Lung (tissue), 12 donors: ENCODE measurements around the gene CKLF. TPM values are rescaled to one million over a fixed set of nuclear protein-coding genes. Genes with fewer than 3 reads are reported as not detected.
"Not testable (repeated sequence)": the region's sequence is repeated elsewhere in the genome, so short reads cannot be mapped to it uniquely, and the experiment has no call there.

ENCODE experiments used
- ATAC-seq: fragments of 200-7000 bp; cut with Tn5 transposase; one replicate; pipeline ENCODE4 v1.9.1; 2020; ENCODE audit warnings: moderate number of reproducible peaks; ENCODE audit not compliant: insufficient read depth, low FRiP score
- DNase-seq, 3 donors: peaks; one replicate each; pipeline ENCODE4 v3.0.0-alpha.2; 2013 to 2017
- H3K27ac ChIP-seq, 2 donors: one replicate each; pipeline ENCODE4 v1.5.1; 2013; ENCODE audit warnings: mild to moderate bottlenecking in 2 of 2, moderate library complexity in 2 of 2, control low read depth in 1 of 2, inconsistent platforms in 1 of 2, low read depth in 1 of 2, low read length in 1 of 2
- H3K27me3 ChIP-seq, 3 donors: one replicate each; pipeline ENCODE4 v1.5.1; 2013; ENCODE audit warnings: low read length in 2 of 3; ENCODE audit not compliant: control insufficient read depth in 3 of 3, insufficient read depth in 3 of 3
- H3K36me3 ChIP-seq, 4 donors: one replicate each; pipeline ENCODE4 v1.5.1; 2013; ENCODE audit warnings: low read length in 4 of 4, mild to moderate bottlenecking in 1 of 4, moderate library complexity in 1 of 4; ENCODE audit not compliant: control insufficient read depth in 4 of 4, insufficient read depth in 4 of 4
- H3K4me1 ChIP-seq, 5 donors: one replicate each; pipeline ENCODE4 v1.5.1; 2013; ENCODE audit warnings: low read length in 5 of 5, mild to moderate bottlenecking in 2 of 5, moderate library complexity in 1 of 5; ENCODE audit not compliant: control insufficient read depth in 5 of 5, insufficient read depth in 5 of 5
- H3K4me3 ChIP-seq: one replicate; pipeline ENCODE4 v1.5.1; 2013; ENCODE audit warnings: mild to moderate bottlenecking, control low read depth, moderate library complexity
- H3K9ac ChIP-seq, 2 donors: one replicate each; pipeline ENCODE4 v1.5.1; 2013; ENCODE audit warnings: low read length in 2 of 2, control low read depth in 1 of 2; ENCODE audit not compliant: insufficient read depth in 1 of 2
- H3K9me3 ChIP-seq, 4 donors: one replicate each; pipeline ENCODE4 v1.5.1; 2013; ENCODE audit warnings: low read length in 3 of 4, mild to moderate bottlenecking in 1 of 4, moderate library complexity in 1 of 4; ENCODE audit not compliant: control insufficient read depth in 4 of 4, insufficient read depth in 3 of 4
- WGBS, 2 donors: extraction: QIAGEN DNeasy Blood & Tissue Kit; methylation state at CpG; one replicate each; pipeline ENCODE4 v1.1.7; 2013; 5-methylcytosine and 5-hydroxymethylcytosine counted together
- polyA plus RNA-seq, 2 donors: library from polyadenylated mRNA; stranded (reverse); fragments of 200-250 nt; gene quantifications; one replicate each; pipeline ENCODE4 v1.2.1, GENCODE V29; 2013
- total RNA-seq, 2 donors: library from RNA; depleted of rRNA in 1 of 2; stranded (reverse); fragments of >200 nt in 1 of 2; gene quantifications; one replicate each; pipeline ENCODE4 v1.2.1, GENCODE V29; 2014 to 2021
- TF ChIP-seq, protein P1 (sequence below): IDR thresholded peaks from 2 replicates; pipeline ENCODE4 v1.5.1; 2012; ENCODE audit warnings: mild to moderate bottlenecking; ENCODE audit errors: control extremely low read depth, extremely low read depth
- donor health status: control.
- donor health status: control.
- donor health status: Bipolar disorder and iron deficiency.
- donor health status: healthy.
- donor health status: DM: yes; HTN: yes; CAD: no.

The CKLF gene
- total and polyA plus RNA-seq, 4 donors = 43.1 to 133 (median 46.2) TPM

DNA sequence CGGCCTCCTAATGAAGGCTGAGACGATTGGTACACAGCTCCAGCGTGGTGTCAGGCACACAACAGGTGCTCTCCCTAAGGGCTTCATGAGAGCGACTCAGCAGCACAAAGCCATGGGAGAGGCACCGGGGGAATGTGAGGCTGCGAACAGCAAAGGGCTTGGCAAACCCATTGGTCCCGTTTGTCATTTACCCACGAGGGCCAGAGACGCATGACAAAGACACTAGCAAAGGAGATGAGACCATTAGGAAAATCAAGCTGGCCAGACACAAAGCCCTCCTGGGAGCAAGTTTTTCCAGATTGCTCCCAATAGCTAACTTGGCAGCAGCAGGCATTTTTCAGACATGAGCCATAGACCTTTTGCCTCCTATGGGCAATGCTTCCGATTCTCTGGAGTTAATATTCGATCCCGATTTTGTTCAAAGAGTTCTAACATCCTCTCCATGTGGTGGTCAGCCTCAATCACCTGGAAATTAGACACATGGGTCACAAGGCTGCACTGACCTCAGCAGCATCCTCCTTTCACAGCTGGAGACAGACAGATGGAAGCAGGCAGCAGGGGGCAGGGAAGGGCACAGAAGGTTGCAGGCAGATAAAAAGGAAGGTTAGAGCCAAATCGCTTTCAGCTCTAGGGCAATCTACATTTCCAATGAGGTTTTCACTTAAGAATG lies 40.6 kb upstream of the CKLF start:
- Histone ChIP-seq H3K9ac (no peak overlapping the region), H3K27ac (peak overlapping the region; percentile 46 to 52), H3K4me1 (peaks cover 11 to 45% (median 17%) of the 10 kb centered on the region in 5 donors), H3K27me3 (no peaks in the 10 kb centered on the region), H3K36me3 (peaks cover 0 to 11% (median 1%) of the 10 kb centered on the region in 4 donors), H3K9me3 (no peaks in the 10 kb centered on the region), H3K4me3 (no peak overlapping the region)
- WGBS, 2 donors = 65 to 74% methylated on average over 13 of the region's 13 CpGs
- ATAC-seq (no peak), DNase-seq (peak in 1 of 3 donors; percentile 13)
- TF ChIP-seq, protein P1, sequence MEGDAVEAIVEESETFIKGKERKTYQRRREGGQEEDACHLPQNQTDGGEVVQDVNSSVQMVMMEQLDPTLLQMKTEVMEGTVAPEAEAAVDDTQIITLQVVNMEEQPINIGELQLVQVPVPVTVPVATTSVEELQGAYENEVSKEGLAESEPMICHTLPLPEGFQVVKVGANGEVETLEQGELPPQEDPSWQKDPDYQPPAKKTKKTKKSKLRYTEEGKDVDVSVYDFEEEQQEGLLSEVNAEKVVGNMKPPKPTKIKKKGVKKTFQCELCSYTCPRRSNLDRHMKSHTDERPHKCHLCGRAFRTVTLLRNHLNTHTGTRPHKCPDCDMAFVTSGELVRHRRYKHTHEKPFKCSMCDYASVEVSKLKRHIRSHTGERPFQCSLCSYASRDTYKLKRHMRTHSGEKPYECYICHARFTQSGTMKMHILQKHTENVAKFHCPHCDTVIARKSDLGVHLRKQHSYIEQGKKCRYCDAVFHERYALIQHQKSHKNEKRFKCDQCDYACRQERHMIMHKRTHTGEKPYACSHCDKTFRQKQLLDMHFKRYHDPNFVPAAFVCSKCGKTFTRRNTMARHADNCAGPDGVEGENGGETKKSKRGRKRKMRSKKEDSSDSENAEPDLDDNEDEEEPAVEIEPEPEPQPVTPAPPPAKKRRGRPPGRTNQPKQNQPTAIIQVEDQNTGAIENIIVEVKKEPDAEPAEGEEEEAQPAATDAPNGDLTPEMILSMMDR = no peak

DNA sequence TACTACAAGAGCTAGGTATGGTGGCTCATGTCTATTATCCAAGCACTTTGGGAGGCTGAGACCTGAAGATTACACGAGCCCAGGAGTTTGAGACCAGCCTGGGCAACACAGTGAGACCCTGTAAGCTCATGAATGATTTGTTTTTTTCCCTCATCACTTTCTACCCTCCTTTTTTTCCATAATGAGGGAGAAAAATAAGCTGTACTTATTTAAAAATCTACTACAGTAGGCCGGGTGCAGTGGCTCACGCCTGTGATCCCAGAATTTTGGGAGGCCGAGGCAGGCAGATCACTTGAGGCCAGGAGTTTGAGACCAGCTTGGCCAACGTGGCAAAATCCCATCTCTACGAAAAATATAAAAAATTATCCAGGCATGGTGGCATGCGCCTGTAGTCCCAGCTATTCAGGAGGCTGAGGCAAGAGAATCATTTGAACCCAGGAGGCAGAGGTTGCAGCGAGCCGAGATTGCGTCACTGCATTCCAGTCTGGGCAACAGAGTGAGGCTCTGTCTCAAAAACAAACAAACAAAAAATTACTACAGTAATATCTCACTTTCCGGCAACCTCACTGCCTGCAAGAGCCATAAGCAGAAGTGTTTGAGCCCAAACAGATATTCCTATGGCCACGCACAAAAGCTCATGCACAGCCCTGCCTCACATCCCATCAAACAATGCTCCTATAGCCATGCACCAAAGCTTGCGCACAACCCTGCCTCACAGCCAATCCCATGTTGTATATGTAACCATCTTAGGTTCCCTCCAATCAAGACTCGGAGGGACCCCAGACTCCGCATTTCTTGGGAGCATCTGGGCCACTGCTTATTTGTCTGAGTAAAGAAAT lies 39.9 kb upstream of the CKLF start:
- H3K36me3 ChIP-seq = peaks cover 0 to 18% (median 3%) of the 10 kb centered on the region in 4 donors
- 84 to 90% methylated on average over 15 of the region's 15 CpGs for WGBS, 2 donors
- no peak for ATAC-seq
- H3K27ac ChIP-seq = peak overlapping the region; percentile 52 to 72
- no peak overlapping the region for H3K4me3 ChIP-seq
- H3K9me3 ChIP-seq = no peaks in the 10 kb centered on the region
- H3K9ac ChIP-seq = no peak overlapping the region
- DNase-seq = no peak
- no peaks in the 10 kb centered on the region for H3K27me3 ChIP-seq
- TF ChIP-seq, protein P1 = no peak
- peaks cover 14 to 44% (median 24%) of the 10 kb centered on the region in 5 donors for H3K4me1 ChIP-seq

DNA sequence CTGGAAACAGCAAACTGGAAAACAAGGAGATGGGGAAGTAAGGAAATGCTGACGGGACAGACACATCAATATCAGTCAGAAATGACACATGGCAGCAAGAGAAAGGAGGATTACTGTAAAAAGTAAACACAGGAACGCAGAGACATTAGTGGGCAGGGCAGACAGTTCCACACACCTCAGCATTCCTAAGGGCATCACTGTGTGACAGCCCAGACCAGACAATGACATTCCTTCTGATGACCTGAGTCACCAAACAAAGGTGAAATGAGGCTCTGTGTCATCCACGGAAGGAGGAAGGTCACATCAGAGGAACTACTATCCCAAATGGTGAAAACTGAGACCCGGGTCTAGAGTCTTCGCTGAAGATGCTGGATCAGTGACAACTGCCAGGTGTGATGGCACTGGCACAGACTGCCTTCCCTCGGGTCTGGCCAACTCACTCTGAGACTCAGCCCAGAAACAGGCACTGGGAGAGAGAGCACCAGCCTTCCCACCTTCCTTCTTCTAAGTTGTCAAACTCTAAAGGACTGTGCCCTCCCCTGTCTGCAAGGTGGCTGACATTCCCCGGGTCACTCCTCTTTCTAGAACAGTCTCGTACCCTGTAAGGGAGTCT lies 39.2 kb upstream of the CKLF start:
- Histone ChIP-seq H3K4me3 (no peak overlapping the region), H3K9me3 (no peaks in the 10 kb centered on the region), H3K9ac (no peak overlapping the region), H3K27me3 (no peaks in the 10 kb centered on the region), H3K36me3 (peaks cover 0 to 20% (median 3%) of the 10 kb centered on the region in 4 donors), H3K4me1 (peaks cover 19 to 47% (median 26%) of the 10 kb centered on the region in 5 donors), H3K27ac (peak overlapping the region in 1 of 2 donors; percentile 72)
- ATAC-seq = no peak
- DNase-seq = no peak
- 76 to 81% methylated on average over 8 of the region's 8 CpGs for WGBS, 2 donors
- TF ChIP-seq, protein P1 = no peak

DNA sequence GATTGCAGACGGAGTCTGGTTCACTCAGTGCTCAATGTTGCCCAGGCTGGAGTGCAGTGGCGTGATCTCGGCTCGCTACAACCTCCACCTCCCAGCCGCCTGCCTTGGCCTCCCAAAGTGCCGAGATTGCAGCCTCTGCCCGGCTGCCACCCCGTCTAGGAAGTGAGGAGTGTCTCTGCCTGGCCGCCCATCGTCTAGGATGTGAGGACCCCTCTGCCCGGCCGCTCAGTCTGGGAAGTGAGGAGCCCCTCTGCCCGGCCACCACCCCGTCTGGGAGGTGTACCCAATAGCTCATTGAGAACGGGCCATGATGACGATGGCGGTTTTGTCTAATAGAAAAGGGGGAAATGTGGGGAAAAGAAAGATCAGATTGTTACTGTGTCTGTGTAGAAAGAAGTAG lies 38.0 kb upstream of the CKLF start:
- peaks cover 19 to 44% (median 26%) of the 10 kb centered on the region in 5 donors for H3K4me1 ChIP-seq
- H3K36me3 ChIP-seq = peaks cover 0 to 16% (median 3%) of the 10 kb centered on the region in 4 donors
- not testable (repeated sequence) for H3K4me3 ChIP-seq, H3K27ac ChIP-seq, H3K27me3 ChIP-seq, H3K9ac ChIP-seq, H3K9me3 ChIP-seq, DNase-seq, ATAC-seq
- 97% methylated on average over 11 of the region's 17 CpGs for WGBS, 2 donors

DNA sequence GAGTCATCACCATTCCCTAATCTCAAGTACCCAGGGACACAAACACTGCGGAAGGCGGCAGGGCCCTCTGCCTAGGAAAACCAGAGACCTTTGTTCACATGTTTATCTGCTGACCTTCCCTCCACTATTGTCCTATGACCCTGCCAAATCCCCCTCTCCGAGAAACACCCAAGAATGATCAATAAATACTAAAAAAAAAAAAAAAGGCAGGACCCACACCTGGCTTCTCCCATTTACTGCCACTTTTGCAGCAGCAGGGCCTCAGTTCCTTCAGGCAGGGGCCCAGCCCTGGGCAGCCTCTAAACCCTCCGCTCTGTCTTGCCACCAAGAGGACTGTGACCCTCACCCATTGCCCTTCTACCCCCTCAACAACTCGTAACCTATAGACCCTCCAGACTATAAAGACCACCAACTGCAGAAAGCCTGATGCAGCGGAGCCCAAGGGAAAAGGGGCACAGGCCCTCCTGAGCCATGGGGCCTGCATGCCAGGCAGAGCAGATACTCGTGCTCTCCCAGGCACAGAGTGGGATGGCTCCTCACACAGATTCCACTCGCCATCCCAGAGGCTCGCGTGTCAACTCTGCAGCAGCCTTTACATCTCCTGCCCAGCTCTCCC lies 37.3 kb upstream of the CKLF start:
- not testable (repeated sequence) for DNase-seq, ATAC-seq, H3K27me3 ChIP-seq, H3K9me3 ChIP-seq, H3K4me3 ChIP-seq, H3K9ac ChIP-seq
- 86 to 98% methylated on average over 9 to 10 of the region's 10 CpGs for WGBS, 2 donors
- H3K36me3 ChIP-seq = peaks cover 0 to 16% (median 4%) of the 10 kb centered on the region in 4 donors
- H3K4me1 ChIP-seq = peaks cover 19 to 47% (median 24%) of the 10 kb centered on the region in 5 donors
- peak overlapping the region in 1 of 2 donors; percentile 96 for H3K27ac ChIP-seq
